ENCODE results near the gene PILRB. TPM values are rescaled to one million over a fixed set of nuclear protein-coding genes. Genes with fewer than 3 reads are reported as not detected.
"Not testable (repeated sequence)": the region's sequence is repeated elsewhere in the genome, so short reads cannot be mapped to it uniquely, and the experiment has no call there.

The PILRB gene
- total RNA-seq, 4 donors from 2014 or later: 80.0 to 239 (median 113) TPM

- Histone ChIP-seq H3K27ac (no peak overlapping the region), H3K36me3 (peaks cover 0 to 65% (median 32%) of the 10 kb centered on the region in 4 donors), H3K4me1 (no peaks in the 10 kb centered on the region), H3K9me3 (no peaks in the 10 kb centered on the region), H3K27me3 (no peaks in the 10 kb centered on the region), H3K4me3 (no peak overlapping the region)
- 88 to 92% methylated on average over 3 of the region's 3 CpGs for WGBS, 2 donors (ENCODE audit: low coverage in 1 of 2)
- intact Hi-C loops (cut with DNase I; ENCODE audit: low total_unique reads) (no loop called here), in situ Hi-C loops (cut with MboI; ENCODE audit: low pct_ligation_motif_present in 1 of 4, low pct_unique_long_range_greater_than_20kb in 1 of 4, low sequenced_read_pairs in 3 of 4) (no loop called here)
- TF ChIP-seq POLR2A (IDR thresholded peaks at IDR 0.05) (no peak), POLR2AphosphoS5 (IDR thresholded peaks at IDR 0.05) (no peak), CTCF (IDR thresholded peaks at IDR 0.05) (no peak), EP300 (IDR thresholded peaks at IDR 0.05; ENCODE audit: low read depth) (no peak)
- DNase-seq: no peak
These were observed 2.4 kb downstream of the PILRB start for GRCh38 chr7:100360135-100360854.

- Histone ChIP-seq H3K4me3 (no peak overlapping the region), H3K36me3 (peaks cover 0 to 47% (median 22%) of the 10 kb centered on the region in 4 donors), H3K4me1 (peaks cover 0 to 4% (median 0%) of the 10 kb centered on the region in 4 donors), H3K27ac (no peak overlapping the region), H3K27me3 (no peaks in the 10 kb centered on the region), H3K9me3 (no peaks in the 10 kb centered on the region)
- intact Hi-C loops (cut with DNase I; ENCODE audit: low total_unique reads) (no loop called here), in situ Hi-C loops (cut with MboI; ENCODE audit: low pct_ligation_motif_present in 1 of 4, low pct_unique_long_range_greater_than_20kb in 1 of 4, low sequenced_read_pairs in 3 of 4) (no loop called here)
- no peak for DNase-seq
- TF ChIP-seq EP300 (IDR thresholded peaks at IDR 0.05; ENCODE audit: low read depth): no peak
- TF ChIP-seq CTCF (IDR thresholded peaks at IDR 0.05): no peak
- no peak for TF ChIP-seq POLR2AphosphoS5 (IDR thresholded peaks at IDR 0.05)
- no peak for TF ChIP-seq POLR2A (IDR thresholded peaks at IDR 0.05)
These were observed 5.2 kb downstream of the PILRB start for GRCh38 chr7:100363098-100363497.

GRCh38 chr7:100363797-100364196 is 5.9 kb downstream of the PILRB start:
- H3K4me3 ChIP-seq; H3K4me1 ChIP-seq; H3K27me3 ChIP-seq; H3K27ac ChIP-seq; intact Hi-C loops (cut with DNase I; ENCODE audit: low total_unique reads); DNase-seq; H3K9me3 ChIP-seq; in situ Hi-C loops (cut with MboI; ENCODE audit: low pct_ligation_motif_present in 1 of 4, low pct_unique_long_range_greater_than_20kb in 1 of 4, low sequenced_read_pairs in 3 of 4): not testable (repeated sequence)
- peaks cover 0 to 42% (median 18%) of the 10 kb centered on the region in 4 donors for H3K36me3 ChIP-seq
- 91% methylated on average over 7 of the region's 7 CpGs; no CpG with 5 or more reads in 1 of the 2 donors for WGBS, 2 donors (ENCODE audit: low coverage in 1 of 2)

GRCh38 chr7:100364480-100364879 is 6.6 kb downstream of the PILRB start:
- Histone ChIP-seq H3K27me3 (no peaks in the 10 kb centered on the region), H3K4me3 (no peak overlapping the region), H3K9me3 (no peaks in the 10 kb centered on the region), H3K36me3 (peaks cover 0 to 36% (median 14%) of the 10 kb centered on the region in 4 donors), H3K4me1 (peaks cover 0 to 4% (median 0%) of the 10 kb centered on the region in 4 donors), H3K27ac (no peak overlapping the region)
- 89% methylated on average over 6 of the region's 6 CpGs for WGBS, 2 donors (ENCODE audit: low coverage in 1 of 2)
- in situ Hi-C loops (cut with MboI; ENCODE audit: low pct_ligation_motif_present in 1 of 4, low pct_unique_long_range_greater_than_20kb in 1 of 4, low sequenced_read_pairs in 3 of 4): no loop called here
- intact Hi-C loops (cut with DNase I; ENCODE audit: low total_unique reads): no loop called here
- TF ChIP-seq CTCF (IDR thresholded peaks at IDR 0.05) (no peak), EP300 (IDR thresholded peaks at IDR 0.05; ENCODE audit: low read depth) (no peak), POLR2A (IDR thresholded peaks at IDR 0.05) (no peak), POLR2AphosphoS5 (IDR thresholded peaks at IDR 0.05) (no peak)
- DNase-seq: no peak

GRCh38 chr7:100365998-100366367 is 8.1 kb downstream of the PILRB start:
- Histone ChIP-seq H3K36me3 (peaks cover 0 to 22% (median 7%) of the 10 kb centered on the region in 4 donors), H3K27ac (peak overlapping the region; percentile 24 to 62 (median 32))
- H3K9me3 ChIP-seq; H3K27me3 ChIP-seq; in situ Hi-C loops (cut with MboI; ENCODE audit: low pct_ligation_motif_present in 1 of 4, low pct_unique_long_range_greater_than_20kb in 1 of 4, low sequenced_read_pairs in 3 of 4); H3K4me1 ChIP-seq; intact Hi-C loops (cut with DNase I; ENCODE audit: low total_unique reads); H3K4me3 ChIP-seq; DNase-seq: not testable (repeated sequence)
- WGBS, 2 donors (ENCODE audit: low coverage in 1 of 2): 67 to 83% methylated on average over 3 to 7 of the region's 7 CpGs

Measured in transverse colon (tissue), 4 donors.